Transverse colon (tissue), 4 donors: ENCODE measurements around the gene CMKLR1. TPM values are rescaled to one million over a fixed set of nuclear protein-coding genes. Genes with fewer than 3 reads are reported as not detected.

Source experiments
- DNase-seq: peaks from one replicate; pipeline ENCODE4 v3.0.0-alpha.2; 2019
- H3K27ac ChIP-seq, 4 donors: fragments of 200-600 bp; sonication (generic); 2 replicates each; pipeline ENCODE4 v1.5.1; 2016 to 2018; ENCODE audit warnings: inconsistent platforms in 4 of 4
- H3K27me3 ChIP-seq: fragments of 200-600 bp; sonication (generic); 2 replicates; pipeline ENCODE4 v1.5.1; 2017; ENCODE audit warnings: inconsistent platforms
- H3K36me3 ChIP-seq, 4 donors: fragments of 200-600 bp; sonication (generic); 2 replicates each; pipeline ENCODE4 v1.5.1; 2017 to 2019; ENCODE audit warnings: inconsistent platforms in 4 of 4
- H3K4me1 ChIP-seq, 4 donors: fragments of 200-600 bp; sonication (generic); 2 replicates each; pipeline ENCODE4 v1.5.1; 2017 to 2020; ENCODE audit warnings: inconsistent platforms in 4 of 4
- H3K4me3 ChIP-seq, 4 donors: fragments of 200-600 bp; sonication (generic); 1 replicate in 1 of 4; 2 replicates in 3 of 4; pipeline versions ENCODE4 v1.5.1 to v1.6.1; 2017 to 2019; ENCODE audit warnings: inconsistent platforms in 4 of 4
- H3K9me3 ChIP-seq, 2 donors: fragments of 200-600 bp; sonication (generic); 2 replicates each; pipeline ENCODE4 v1.5.1; 2017 to 2019; ENCODE audit warnings: inconsistent platforms in 2 of 2
- EP300 ChIP-seq: sonication (generic); formaldehyde crosslinking; IDR thresholded peaks from one replicate; pipeline ENCODE4 v1.6.1; 2017; ENCODE audit warnings: antibody characterized with exemption, low read depth
- POLR2A ChIP-seq: fragments of 450-650 bp; IDR thresholded peaks from one replicate; pipeline ENCODE4 v1.6.1; 2016; ENCODE audit warnings: antibody characterized with exemption, mild to moderate bottlenecking, moderate library complexity
- POLR2AphosphoS5 ChIP-seq, 3 donors: sonication (generic); formaldehyde crosslinking; IDR thresholded peaks; one replicate each; pipeline ENCODE4 v1.6.1; 2016; ENCODE audit warnings: antibody characterized with exemption in 3 of 3
- WGBS, 2 donors: methylation state at CpG; one replicate each; pipeline ENCODE4 v1.1.5; 2018; ENCODE audit warnings: low coverage in 1 of 2; 5-methylcytosine and 5-hydroxymethylcytosine counted together
- in situ Hi-C, 4 donors: fragments of 200-750 bp; cut with MboI; loops; one replicate each; pipeline versions ENCODE4 v1.15.0 to v1.15.1; 2017; ENCODE audit warnings: low sequenced_read_pairs in 3 of 4, low pct_ligation_motif_present in 1 of 4, low pct_unique_long_range_greater_than_20kb in 1 of 4
- intact Hi-C: fragments of 100-400 bp; cut with DNase I; formaldehyde crosslinking; loops from one replicate; pipeline ENCODE4 v1.15.1; 2023; ENCODE audit warnings: low total_unique reads
- total RNA-seq, 4 donors: library from RNA; depleted of rRNA; stranded (reverse); fragments of >200 nt; gene quantifications; one replicate each; pipeline ENCODE4 v1.1.0, GENCODE V29; 2016
- TF ChIP-seq, protein P1 (sequence below), 5 experiments: fragments of 200-600 bp in 3 of 5; fragments of 450-650 bp in 2 of 5; sonication (generic) in 3 of 5; IDR thresholded peaks; 1 replicate in 2 of 5; 2 replicates in 3 of 5; pipeline ENCODE4 v1.5.1; 2016 to 2017; ENCODE audit warnings: antibody characterized with exemption in 5 of 5, inconsistent platforms in 3 of 5, mild to moderate bottlenecking in 2 of 5, moderate library complexity in 1 of 5

Gene CMKLR1
- total RNA-seq, 4 donors from 2014 or later = 4.2 to 13.5 (median 4.5) TPM

DNA sequence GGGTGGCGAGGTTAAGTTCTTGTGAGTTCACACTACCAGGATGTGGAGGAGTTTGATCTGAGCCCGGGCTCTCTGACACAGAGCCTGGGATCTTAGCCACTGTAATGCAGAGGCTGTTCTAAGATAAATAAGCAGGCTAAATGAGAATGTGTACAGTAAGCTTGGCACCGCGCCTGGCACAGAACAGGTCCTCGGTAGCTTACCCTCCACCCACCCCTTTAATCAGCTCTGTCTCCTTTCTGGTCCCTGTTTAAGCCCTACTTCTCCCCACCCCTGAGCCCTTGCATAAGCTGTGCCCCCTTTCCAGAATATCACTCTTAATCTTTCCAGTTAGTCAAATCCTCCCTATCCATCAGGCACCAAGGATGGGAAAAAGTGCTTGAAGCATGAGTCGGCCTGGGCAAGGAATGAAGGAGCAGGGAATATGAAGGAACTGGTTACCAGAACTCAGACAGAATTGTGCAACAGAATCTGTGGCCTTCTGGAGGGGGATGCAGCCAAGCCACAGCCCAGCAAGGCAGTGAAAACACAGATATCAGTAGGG is 32.8 kb upstream of the CMKLR1 start:
- Histone ChIP-seq H3K4me1 (no peaks in the 10 kb centered on the region), H3K36me3 (no peaks in the 10 kb centered on the region), H3K27ac (no peak overlapping the region), H3K9me3 (no peaks in the 10 kb centered on the region), H3K27me3 (no peaks in the 10 kb centered on the region), H3K4me3 (no peak overlapping the region)
- 51 to 70% methylated on average over 2 to 6 of the region's 6 CpGs for WGBS, 2 donors
- in situ Hi-C loops = no loop called here
- TF ChIP-seq EP300 (no peak), POLR2AphosphoS5 (IDR thresholded peaks at IDR 0.05) (no peak), POLR2A (no peak)
- TF ChIP-seq, protein P1, sequence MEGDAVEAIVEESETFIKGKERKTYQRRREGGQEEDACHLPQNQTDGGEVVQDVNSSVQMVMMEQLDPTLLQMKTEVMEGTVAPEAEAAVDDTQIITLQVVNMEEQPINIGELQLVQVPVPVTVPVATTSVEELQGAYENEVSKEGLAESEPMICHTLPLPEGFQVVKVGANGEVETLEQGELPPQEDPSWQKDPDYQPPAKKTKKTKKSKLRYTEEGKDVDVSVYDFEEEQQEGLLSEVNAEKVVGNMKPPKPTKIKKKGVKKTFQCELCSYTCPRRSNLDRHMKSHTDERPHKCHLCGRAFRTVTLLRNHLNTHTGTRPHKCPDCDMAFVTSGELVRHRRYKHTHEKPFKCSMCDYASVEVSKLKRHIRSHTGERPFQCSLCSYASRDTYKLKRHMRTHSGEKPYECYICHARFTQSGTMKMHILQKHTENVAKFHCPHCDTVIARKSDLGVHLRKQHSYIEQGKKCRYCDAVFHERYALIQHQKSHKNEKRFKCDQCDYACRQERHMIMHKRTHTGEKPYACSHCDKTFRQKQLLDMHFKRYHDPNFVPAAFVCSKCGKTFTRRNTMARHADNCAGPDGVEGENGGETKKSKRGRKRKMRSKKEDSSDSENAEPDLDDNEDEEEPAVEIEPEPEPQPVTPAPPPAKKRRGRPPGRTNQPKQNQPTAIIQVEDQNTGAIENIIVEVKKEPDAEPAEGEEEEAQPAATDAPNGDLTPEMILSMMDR (IDR thresholded peaks at IDR 0.05) = no peak
- intact Hi-C loops = no loop called here
- no peak for DNase-seq

DNA sequence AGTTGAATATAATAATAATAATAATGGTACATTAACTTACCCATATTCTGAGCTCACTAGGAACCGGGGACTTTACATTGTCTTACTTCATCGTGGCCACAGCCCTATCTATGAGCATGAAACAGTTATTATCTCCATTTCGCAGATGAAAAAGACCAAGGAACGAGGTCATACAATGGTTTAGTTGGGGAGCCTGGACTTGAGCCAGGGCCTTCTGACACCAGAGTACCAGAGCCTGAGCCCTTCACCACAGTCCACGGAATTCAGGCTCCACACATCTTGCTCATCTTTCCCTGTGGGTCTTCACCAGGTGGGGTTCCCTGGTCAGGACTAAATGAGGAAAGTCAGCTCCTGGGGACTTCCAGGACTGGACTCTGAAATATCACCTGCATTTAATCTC is 31.3 kb upstream of the CMKLR1 start:
- no peaks in the 10 kb centered on the region for H3K4me1 ChIP-seq
- H3K36me3 ChIP-seq = no peaks in the 10 kb centered on the region
- intact Hi-C loops (no loop called here), in situ Hi-C loops (no loop called here)
- H3K27ac ChIP-seq = no peak overlapping the region
- no peaks in the 10 kb centered on the region for H3K27me3 ChIP-seq
- H3K4me3 ChIP-seq = no peak overlapping the region
- DNase-seq = no peak
- WGBS, 2 donors = 74 to 79% methylated on average over 4 to 5 of the region's 5 CpGs
- TF ChIP-seq, protein P1 (IDR thresholded peaks at IDR 0.05) = no peak
- TF ChIP-seq POLR2A (no peak), POLR2AphosphoS5 (IDR thresholded peaks at IDR 0.05) (no peak), EP300 (no peak)
- H3K9me3 ChIP-seq = no peaks in the 10 kb centered on the region

DNA sequence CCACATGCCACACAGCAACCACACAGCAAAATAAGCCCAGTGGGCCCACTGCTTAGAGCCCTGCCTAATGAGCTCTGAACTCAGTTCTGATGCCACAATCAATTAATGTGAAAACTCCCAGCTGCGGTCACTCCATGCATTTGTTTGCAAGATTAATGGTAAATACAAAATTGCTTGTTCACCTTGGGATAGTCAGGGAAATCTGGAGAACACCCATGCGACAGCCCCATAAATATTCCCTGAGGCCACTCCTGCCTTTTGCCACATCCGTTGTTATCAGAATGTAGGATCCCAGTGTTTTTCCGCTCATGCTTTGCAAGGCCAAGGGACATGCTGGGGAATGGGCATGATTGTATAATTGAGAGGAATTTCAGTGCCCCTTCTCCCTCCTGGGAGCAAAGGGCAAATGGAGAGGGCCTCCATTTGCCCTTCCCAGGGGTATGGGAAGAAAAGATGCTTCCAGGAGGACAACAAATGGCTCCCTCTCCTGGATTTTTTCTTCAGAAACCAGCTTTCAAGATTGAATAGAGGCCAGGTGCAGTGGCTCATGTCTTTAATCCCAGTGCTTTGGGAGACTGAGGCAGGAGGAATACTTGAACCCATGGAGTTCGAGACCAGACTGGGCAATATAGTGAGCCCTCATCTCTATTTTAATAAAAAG is 30.8 kb upstream of the CMKLR1 start:
- Histone ChIP-seq H3K27ac (no peak overlapping the region), H3K4me1 (no peaks in the 10 kb centered on the region), H3K27me3 (no peaks in the 10 kb centered on the region), H3K36me3 (no peaks in the 10 kb centered on the region), H3K9me3 (no peaks in the 10 kb centered on the region), H3K4me3 (no peak overlapping the region)
- TF ChIP-seq EP300 = no peak
- TF ChIP-seq, protein P1 (IDR thresholded peaks at IDR 0.05) = no peak
- TF ChIP-seq POLR2A = no peak
- no peak for TF ChIP-seq POLR2AphosphoS5 (IDR thresholded peaks at IDR 0.05)
- 82 to 88% methylated on average over 3 to 5 of the region's 5 CpGs for WGBS, 2 donors
- intact Hi-C loops = no loop called here
- in situ Hi-C loops = no loop called here
- DNase-seq = no peak

DNA sequence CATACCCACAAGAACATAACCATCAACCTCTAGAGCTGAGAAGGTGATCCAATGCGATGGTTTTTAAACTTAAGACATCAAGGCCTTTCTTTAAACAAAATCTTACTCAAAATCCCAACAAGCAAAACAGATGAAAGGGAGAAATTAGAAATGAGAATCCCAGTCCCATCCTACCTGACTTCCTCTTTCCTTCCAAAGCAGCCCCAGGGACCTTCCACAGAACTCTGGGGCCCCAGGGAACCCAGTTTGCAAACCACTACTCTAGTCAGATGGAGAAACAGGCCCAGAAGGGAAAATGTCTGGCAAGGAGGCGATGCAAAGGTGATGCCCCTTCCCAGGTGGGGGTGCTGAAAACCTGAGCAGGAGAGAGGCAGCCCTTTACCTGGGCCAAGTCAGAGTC is 29.0 kb upstream of the CMKLR1 start:
- H3K4me1 ChIP-seq = no peaks in the 10 kb centered on the region
- WGBS, 2 donors = 80% methylated on average over 2 of the region's 2 CpGs; no CpG with 5 or more reads in 1 of the 2 donors
- no peaks in the 10 kb centered on the region for H3K36me3 ChIP-seq
- TF ChIP-seq, protein P1 (IDR thresholded peaks at IDR 0.05) = no peak
- no peak for TF ChIP-seq POLR2A
- H3K27ac ChIP-seq = no peak overlapping the region
- no peak for DNase-seq
- no peaks in the 10 kb centered on the region for H3K9me3 ChIP-seq
- H3K27me3 ChIP-seq = no peaks in the 10 kb centered on the region
- in situ Hi-C loops = no loop called here
- intact Hi-C loops = no loop called here
- H3K4me3 ChIP-seq = no peak overlapping the region
